C4-2B (cell line): Measurements from ENCODE around the gene STK4.

Experiments used
- H3K27ac ChIP-seq: fragments of 450-650 bp; 2 replicates; pipeline ENCODE4 v1.5.1; 2017
- ZFX ChIP-seq: fragments of 450-650 bp; IDR thresholded peaks from 2 replicates; pipeline ENCODE4 v1.6.1; 2017
- TF ChIP-seq, protein P1 (sequence below): fragments of 450-650 bp; conservative IDR thresholded peaks from 2 replicates; pipeline ENCODE4 v1.5.1; 2017; ENCODE audit warnings: mild to moderate bottlenecking

The STK4 gene

GRCh38 chr20:44928595-44928994, 37.7 kb upstream of the STK4 start:
- no peak for TF ChIP-seq ZFX
- TF ChIP-seq, protein P1, sequence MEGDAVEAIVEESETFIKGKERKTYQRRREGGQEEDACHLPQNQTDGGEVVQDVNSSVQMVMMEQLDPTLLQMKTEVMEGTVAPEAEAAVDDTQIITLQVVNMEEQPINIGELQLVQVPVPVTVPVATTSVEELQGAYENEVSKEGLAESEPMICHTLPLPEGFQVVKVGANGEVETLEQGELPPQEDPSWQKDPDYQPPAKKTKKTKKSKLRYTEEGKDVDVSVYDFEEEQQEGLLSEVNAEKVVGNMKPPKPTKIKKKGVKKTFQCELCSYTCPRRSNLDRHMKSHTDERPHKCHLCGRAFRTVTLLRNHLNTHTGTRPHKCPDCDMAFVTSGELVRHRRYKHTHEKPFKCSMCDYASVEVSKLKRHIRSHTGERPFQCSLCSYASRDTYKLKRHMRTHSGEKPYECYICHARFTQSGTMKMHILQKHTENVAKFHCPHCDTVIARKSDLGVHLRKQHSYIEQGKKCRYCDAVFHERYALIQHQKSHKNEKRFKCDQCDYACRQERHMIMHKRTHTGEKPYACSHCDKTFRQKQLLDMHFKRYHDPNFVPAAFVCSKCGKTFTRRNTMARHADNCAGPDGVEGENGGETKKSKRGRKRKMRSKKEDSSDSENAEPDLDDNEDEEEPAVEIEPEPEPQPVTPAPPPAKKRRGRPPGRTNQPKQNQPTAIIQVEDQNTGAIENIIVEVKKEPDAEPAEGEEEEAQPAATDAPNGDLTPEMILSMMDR = no peak
- H3K27ac ChIP-seq = no peak overlapping the region

DNA sequence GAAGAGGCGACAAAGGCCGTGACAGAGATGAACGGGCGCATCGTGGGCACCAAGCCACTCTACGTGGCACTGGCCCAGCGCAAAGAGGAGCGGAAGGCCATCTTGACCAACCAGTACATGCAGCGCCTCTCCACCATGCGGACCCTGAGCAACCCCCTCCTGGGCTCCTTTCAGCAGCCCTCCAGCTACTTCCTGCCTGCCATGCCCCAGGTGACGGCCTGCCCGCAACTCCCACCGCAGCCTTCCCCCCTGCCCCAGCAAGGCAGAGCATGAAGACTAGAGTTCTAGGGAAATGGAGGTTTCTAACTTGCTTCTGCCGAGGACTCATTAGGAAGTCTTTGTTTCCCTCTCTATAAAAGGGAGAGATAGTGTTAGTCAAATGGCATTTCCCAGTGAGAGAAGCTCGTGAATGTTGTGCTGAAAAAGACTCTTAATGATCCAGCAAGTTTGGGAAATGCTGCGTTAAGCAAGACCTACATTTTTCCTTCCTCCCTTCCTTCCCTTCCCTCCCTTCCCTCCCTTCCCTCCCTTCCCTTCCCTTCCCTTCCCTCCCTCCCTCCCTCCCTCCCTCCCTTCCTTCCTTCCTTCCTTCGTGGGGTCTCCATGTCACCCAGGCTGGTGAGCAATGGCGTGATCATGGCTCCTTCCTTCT, 35.7 kb upstream of the STK4 start:
- TF ChIP-seq ZFX = no peak
- TF ChIP-seq, protein P1 = no peak
- no peak overlapping the region for H3K27ac ChIP-seq

GRCh38 chr20:44931911-44932310, 34.4 kb upstream of the STK4 start:
- no peak overlapping the region for H3K27ac ChIP-seq
- no peak for TF ChIP-seq ZFX
- TF ChIP-seq, protein P1 = no peak

DNA sequence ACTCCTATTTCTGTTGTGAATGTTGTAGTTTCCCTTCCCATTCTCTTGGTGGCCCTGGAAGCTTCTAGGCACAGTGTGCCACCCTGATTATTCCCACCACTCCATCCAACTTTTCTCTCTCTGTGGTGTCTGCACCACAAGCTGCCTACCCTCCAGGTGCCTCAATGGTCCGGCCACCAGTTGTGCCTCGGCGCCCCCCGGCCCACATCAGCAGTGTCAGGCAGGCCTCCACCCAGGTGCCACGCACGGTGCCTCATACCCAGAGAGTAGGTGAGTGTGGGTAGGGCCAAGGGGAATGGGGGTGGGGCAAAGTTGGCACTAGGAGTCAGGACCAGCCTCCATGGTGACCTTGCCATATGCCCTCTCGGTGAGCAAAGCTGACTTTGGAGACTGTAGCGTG, 33.4 kb upstream of the STK4 start:
- TF ChIP-seq, protein P1 = no peak
- TF ChIP-seq ZFX = no peak
- no peak overlapping the region for H3K27ac ChIP-seq

- no peak overlapping the region for H3K27ac ChIP-seq
- TF ChIP-seq, protein P1 = no peak
- no peak for TF ChIP-seq ZFX
These were observed 29.8 kb upstream of the STK4 start for GRCh38 chr20:44936510-44936909.

DNA sequence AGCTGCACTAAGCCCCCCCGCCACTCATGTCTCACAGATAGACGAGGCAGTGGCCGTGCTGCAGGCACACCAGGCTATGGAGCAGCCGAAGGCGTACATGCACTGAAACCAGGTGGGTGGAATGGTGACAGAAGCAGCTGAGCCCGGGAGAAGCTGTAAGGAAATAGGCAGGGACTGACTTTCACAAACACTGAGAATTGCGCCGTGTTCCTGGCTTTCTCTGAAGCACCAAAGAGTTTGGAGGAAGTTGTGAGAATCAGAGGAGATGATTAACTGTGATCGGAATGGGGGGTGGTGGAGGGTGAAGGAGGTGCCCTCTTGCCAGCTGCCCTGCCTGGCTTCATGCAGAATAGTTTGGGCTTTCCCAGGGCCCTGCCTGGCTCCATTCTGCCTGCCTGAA, 27.7 kb upstream of the STK4 start:
- no peak for TF ChIP-seq ZFX
- TF ChIP-seq, protein P1 = no peak
- H3K27ac ChIP-seq = no peak overlapping the region

DNA sequence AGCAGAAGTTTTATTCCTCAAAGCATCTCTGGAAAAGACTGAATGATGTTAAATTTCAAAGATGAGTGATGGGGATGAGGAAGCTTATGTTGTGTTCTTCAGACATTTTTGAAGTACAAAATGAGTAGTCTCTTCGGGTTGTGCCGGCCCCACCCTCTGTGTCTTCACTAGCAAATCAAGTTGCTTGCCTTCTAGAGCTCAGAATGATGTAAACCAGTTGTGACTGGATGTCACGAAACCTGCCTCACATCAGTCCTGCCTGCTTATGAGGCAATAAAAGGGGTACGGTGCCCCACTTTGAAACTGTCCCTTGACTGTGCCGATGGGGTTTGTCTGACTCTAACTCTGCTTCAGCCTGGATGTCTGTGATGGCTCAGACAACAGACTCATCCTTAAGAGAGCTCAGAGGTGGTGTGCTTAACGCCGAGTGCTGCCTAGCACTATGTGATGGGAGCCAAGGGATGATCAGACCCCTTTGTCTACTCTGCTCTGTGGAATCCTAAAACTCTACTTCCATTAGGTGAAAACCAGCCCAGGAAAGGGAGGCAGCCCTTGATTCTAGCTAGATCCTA, 25.1 kb upstream of the STK4 start:
- no peak overlapping the region for H3K27ac ChIP-seq
- no peak for TF ChIP-seq ZFX
- TF ChIP-seq, protein P1 = no peak
